ENCODE results near the gene DSG3.

- no peak for TF ChIP-seq CTCF (IDR thresholded peaks at IDR 0.05)
- no peak for TF ChIP-seq POLR2AphosphoS5 (IDR thresholded peaks at IDR 0.05)
- no peak for TF ChIP-seq POLR2A (IDR thresholded peaks at IDR 0.05)
- TF ChIP-seq EP300 (IDR thresholded peaks at IDR 0.05): no peak
These were observed 29.7 kb upstream of the DSG3 start for GRCh38 chr18:31417850-31418249.

Measured in upper lobe of left lung (tissue), 4 donors.